Naive thymus-derived CD4-positive, alpha-beta T cell (primary cell): ENCODE results near the gene SPAG16. TPM values are rescaled to one million over a fixed set of nuclear protein-coding genes. Genes with fewer than 3 reads are reported as not detected.

ENCODE experiments used
- ATAC-seq: fragments of 150-1000 bp; cut with Tn5 transposase; 2 replicates; pipeline ENCODE4 v1.10.0; 2021; ENCODE audit warnings: mild to moderate bottlenecking, moderate library complexity
- CTCF ChIA-PET: fragments of 350-600 bp; sonication (Branson Sonifier 250); formaldehyde crosslinking; loops from one replicate; lab custom pipeline; 2021; ENCODE audit warnings: antibody characterized with exemption; lab: Charles Lee
- POLR2A ChIA-PET: fragments of 350-600 bp; sonication (Branson Sonifier 250); formaldehyde crosslinking; loops from one replicate; lab custom pipeline; 2021; ENCODE audit warnings: antibody characterized with exemption, inconsistent platforms; lab: Charles Lee
- DNase-seq, 9 donors: peaks; one replicate each; pipeline versions ENCODE4 v3.0.0 to v3.0.0-alpha.2; 2020 to 2022; ENCODE audit warnings: mixed read lengths in 1 of 9
- H3K27ac ChIP-seq: one replicate; pipeline ENCODE4 v1.7.0; 2013; ENCODE audit warnings: mild to moderate bottlenecking, low read depth, low read length, moderate library complexity
- H3K27me3 ChIP-seq, 2 donors: one replicate each; pipeline ENCODE4 v1.7.0; 2013; ENCODE audit warnings: low read length in 2 of 2, mild to moderate bottlenecking in 2 of 2, moderate library complexity in 2 of 2; ENCODE audit not compliant: control insufficient read depth in 2 of 2, insufficient read depth in 2 of 2
- H3K36me3 ChIP-seq, 3 experiments: 1 replicate in 2 of 3; 2 replicates in 1 of 3; pipeline ENCODE4 v1.7.0; 2013; ENCODE audit warnings: low read length in 3 of 3, mild to moderate bottlenecking in 3 of 3, moderate library complexity in 1 of 3; ENCODE audit not compliant: insufficient read depth in 3 of 3, control insufficient read depth in 2 of 3
- H3K4me1 ChIP-seq, 2 donors: one replicate each; pipeline ENCODE4 v1.7.0; 2013; ENCODE audit warnings: low read length in 2 of 2, mild to moderate bottlenecking in 2 of 2, moderate library complexity in 1 of 2; ENCODE audit not compliant: control insufficient read depth in 2 of 2, insufficient read depth in 2 of 2
- H3K4me3 ChIP-seq: 2 replicates; pipeline ENCODE4 v1.7.0; 2013; ENCODE audit warnings: mild to moderate bottlenecking, low read length
- H3K9me3 ChIP-seq, 3 experiments: 1 replicate in 2 of 3; 2 replicates in 1 of 3; pipeline ENCODE4 v1.7.0; 2013; ENCODE audit warnings: low read length in 3 of 3; ENCODE audit not compliant: control insufficient read depth in 2 of 3
- H3K27ac Mint-ChIP-seq, 9 donors: one replicate each; pipeline ENCODE4 v1.8.0; 2020 to 2022; ENCODE audit warnings: mixed read lengths in 9 of 9, mild to moderate bottlenecking in 8 of 9, moderate library complexity in 5 of 9, inconsistent platforms in 2 of 9
- H3K27me3 Mint-ChIP-seq, 5 donors: one replicate each; pipeline ENCODE4 v1.8.0; 2021 to 2022; ENCODE audit warnings: mixed read lengths in 5 of 5, mild to moderate bottlenecking in 1 of 5
- H3K36me3 Mint-ChIP-seq, 5 donors: one replicate each; pipeline ENCODE4 v1.8.0; 2020 to 2022; ENCODE audit warnings: mixed read lengths in 5 of 5, mild to moderate bottlenecking in 3 of 5, inconsistent platforms in 1 of 5
- H3K4me1 Mint-ChIP-seq, 7 donors: one replicate each; pipeline ENCODE4 v1.8.0; 2020 to 2022; ENCODE audit warnings: mixed read lengths in 7 of 7, mild to moderate bottlenecking in 3 of 7, inconsistent platforms in 1 of 7
- H3K4me3 Mint-ChIP-seq, 10 donors: one replicate each; pipeline ENCODE4 v1.8.0; 2020 to 2022; ENCODE audit warnings: mild to moderate bottlenecking in 10 of 10, mixed read lengths in 10 of 10, moderate library complexity in 6 of 10, inconsistent platforms in 2 of 10
- H3K9me3 Mint-ChIP-seq, 11 donors: one replicate each; pipeline ENCODE4 v1.8.0; 2020 to 2022; ENCODE audit warnings: mixed read lengths in 11 of 11, mild to moderate bottlenecking in 4 of 11, inconsistent platforms in 1 of 11, moderate library complexity in 1 of 11
- intact Hi-C, 2 donors: fragments of 100-400 bp; cut with micrococcal nuclease; formaldehyde crosslinking; loops; one replicate each; pipeline ENCODE4 v1.15.1; 2023
- polyA plus RNA-seq, 2 donors: library from polyadenylated mRNA; unstranded; fragments of 300-500 nt; fragmentation: Illumina TruSeq; gene quantifications; one replicate each; pipeline ENCODE4 v1.2.3, GENCODE V29; 2021
- total RNA-seq, 6 experiments: library from RNA in 5 of 6; stranded (reverse) in 5 of 6; gene quantifications; 1 replicate in 5 of 6; 2 replicates in 1 of 6; pipeline ENCODE4 v1.2.3 and lab custom pipeline; 2021 to 2026

The SPAG16 gene
- total and polyA plus RNA-seq, 7 experiments from 2014 or later = 4.7 to 20.2 (median 7.4) TPM

DNA sequence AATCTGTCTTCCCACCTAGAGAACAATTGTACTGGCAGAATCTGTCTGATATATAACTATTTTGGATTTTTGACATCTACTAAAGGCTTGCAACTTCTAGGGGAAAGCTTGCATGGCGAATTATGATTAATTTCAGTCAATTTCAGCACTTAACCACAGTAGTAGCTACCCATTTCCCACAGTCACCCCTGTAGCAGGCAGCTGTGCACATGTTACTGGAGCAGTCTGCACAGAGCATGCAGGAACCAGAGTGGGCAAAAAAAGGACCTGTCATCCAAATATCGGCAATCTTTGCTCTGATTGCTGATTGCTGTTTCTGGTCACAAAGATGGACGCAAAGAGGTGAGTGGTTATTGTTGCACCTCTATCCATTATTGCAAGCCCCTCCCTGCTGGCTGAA, 473.3 kb downstream of the SPAG16 start:
- ChIA-PET CTCF (no interaction called here), POLR2A (no interaction called here)
- DNase-seq (no peak), ATAC-seq (no peak)
- Mint-ChIP-seq H3K4me1 (no peaks in the 10 kb centered on the region), H3K4me3 (no peak overlapping the region), H3K27me3 (no peaks in the 10 kb centered on the region), H3K9me3 (peaks cover 0 to 6% (median 0%) of the 10 kb centered on the region in 11 donors), H3K36me3 (no peaks in the 10 kb centered on the region), H3K27ac (no peak overlapping the region)
- H3K27me3 ChIP-seq = no peaks in the 10 kb centered on the region
- no peaks in the 10 kb centered on the region for H3K36me3 ChIP-seq
- no peak overlapping the region for H3K4me3 ChIP-seq
- intact Hi-C loops = no loop called here
- no peaks in the 10 kb centered on the region for H3K4me1 ChIP-seq
- H3K9me3 ChIP-seq = no peaks in the 10 kb centered on the region
- no peak overlapping the region for H3K27ac ChIP-seq

GRCh38 chr2:213763354-213763753, 479.1 kb downstream of the SPAG16 start:
- Mint-ChIP-seq H3K27ac (no peak overlapping the region), H3K4me1 (no peaks in the 10 kb centered on the region), H3K4me3 (no peak overlapping the region), H3K9me3 (peaks cover 0 to 6% (median 0%) of the 10 kb centered on the region in 11 donors), H3K27me3 (no peaks in the 10 kb centered on the region), H3K36me3 (no peaks in the 10 kb centered on the region)
- Histone ChIP-seq H3K4me3 (no peak overlapping the region), H3K4me1 (no peaks in the 10 kb centered on the region), H3K27ac (no peak overlapping the region), H3K27me3 (no peaks in the 10 kb centered on the region), H3K36me3 (no peaks in the 10 kb centered on the region), H3K9me3 (no peaks in the 10 kb centered on the region)
- intact Hi-C loops = no loop called here
- no peak for ATAC-seq
- CTCF ChIA-PET = no interaction called here
- DNase-seq = no peak
- POLR2A ChIA-PET = no interaction called here

GRCh38 chr2:213763963-213764362, 479.7 kb downstream of the SPAG16 start:
- no peaks in the 10 kb centered on the region for H3K27me3 Mint-ChIP-seq
- ATAC-seq (no peak), DNase-seq (no peak)
- no peaks in the 10 kb centered on the region for H3K36me3 Mint-ChIP-seq
- H3K27ac Mint-ChIP-seq = no peak overlapping the region
- H3K9me3 Mint-ChIP-seq = peaks cover 0 to 6% (median 0%) of the 10 kb centered on the region in 11 donors
- H3K9me3 ChIP-seq = no peaks in the 10 kb centered on the region
- H3K27ac ChIP-seq = no peak overlapping the region
- ChIA-PET CTCF (no interaction called here), POLR2A (no interaction called here)
- H3K4me1 Mint-ChIP-seq = no peaks in the 10 kb centered on the region
- no peak overlapping the region for H3K4me3 ChIP-seq
- H3K36me3 ChIP-seq = no peaks in the 10 kb centered on the region
- intact Hi-C loops = no loop called here
- H3K27me3 ChIP-seq = no peaks in the 10 kb centered on the region
- H3K4me3 Mint-ChIP-seq = no peak overlapping the region
- H3K4me1 ChIP-seq = no peaks in the 10 kb centered on the region

- intact Hi-C loops = no loop called here
- H3K27ac ChIP-seq = no peak overlapping the region
- Mint-ChIP-seq H3K4me1 (no peaks in the 10 kb centered on the region), H3K27me3 (no peaks in the 10 kb centered on the region), H3K9me3 (peaks cover 0 to 6% (median 0%) of the 10 kb centered on the region in 11 donors), H3K27ac (no peak overlapping the region), H3K36me3 (no peaks in the 10 kb centered on the region), H3K4me3 (no peak overlapping the region)
- H3K4me3 ChIP-seq = no peak overlapping the region
- ChIA-PET POLR2A (no interaction called here), CTCF (no interaction called here)
- H3K4me1 ChIP-seq = no peaks in the 10 kb centered on the region
- no peaks in the 10 kb centered on the region for H3K9me3 ChIP-seq
- H3K36me3 ChIP-seq = no peaks in the 10 kb centered on the region
- DNase-seq (no peak), ATAC-seq (no peak)
- H3K27me3 ChIP-seq = no peaks in the 10 kb centered on the region
Observed at GRCh38 chr2:213764849-213765248, 480.6 kb downstream of the SPAG16 start.

DNA sequence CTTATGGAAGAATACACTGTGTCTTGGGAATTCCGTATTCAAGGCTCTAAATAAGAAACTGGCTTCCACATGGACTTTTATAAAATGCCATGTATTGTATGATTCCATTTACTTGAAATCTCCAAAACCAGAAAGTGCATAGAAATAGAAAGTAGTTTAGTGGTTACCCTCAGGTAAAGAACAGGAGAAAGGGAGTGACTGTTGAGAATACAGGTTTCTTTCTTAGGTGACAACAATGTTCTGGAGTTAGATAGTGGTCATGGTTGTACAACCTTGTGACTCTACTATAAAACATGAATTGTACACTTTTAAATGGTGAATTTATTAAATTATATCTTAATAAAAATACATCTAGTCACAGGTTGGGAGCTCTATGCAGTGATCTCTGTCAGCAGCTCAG, 481.8 kb downstream of the SPAG16 start:
- Histone ChIP-seq H3K4me3 (no peak overlapping the region), H3K27ac (no peak overlapping the region), H3K36me3 (no peaks in the 10 kb centered on the region), H3K27me3 (no peaks in the 10 kb centered on the region), H3K9me3 (no peaks in the 10 kb centered on the region), H3K4me1 (no peaks in the 10 kb centered on the region)
- DNase-seq (no peak), ATAC-seq (no peak)
- Mint-ChIP-seq H3K4me1 (no peaks in the 10 kb centered on the region), H3K36me3 (no peaks in the 10 kb centered on the region), H3K27me3 (no peaks in the 10 kb centered on the region), H3K4me3 (no peak overlapping the region), H3K27ac (no peak overlapping the region), H3K9me3 (peaks cover 0 to 3% (median 0%) of the 10 kb centered on the region in 11 donors)
- ChIA-PET CTCF (no interaction called here), POLR2A (no interaction called here)
- intact Hi-C loops = no loop called here

DNA sequence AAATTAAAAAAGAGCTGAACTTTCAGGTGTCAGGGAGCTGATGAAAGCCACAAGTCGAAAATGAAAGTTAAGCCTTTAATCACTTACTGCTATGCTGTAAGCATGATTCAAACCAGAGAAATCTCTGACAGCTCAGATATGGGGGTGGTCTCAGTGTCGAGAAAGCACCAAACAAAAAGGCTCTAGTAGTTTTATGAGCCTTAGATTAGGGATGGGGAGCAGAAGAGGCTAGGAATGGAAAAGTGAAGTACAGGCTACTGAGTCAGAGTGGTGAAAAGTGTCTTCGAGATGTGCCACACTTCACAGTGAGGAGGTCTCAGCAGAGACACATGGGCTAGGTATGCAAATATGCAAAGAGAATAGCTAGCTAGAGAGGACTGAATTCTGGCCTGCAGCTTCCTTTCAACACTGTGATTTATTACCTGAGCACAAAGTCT, 482.2 kb downstream of the SPAG16 start:
- no peaks in the 10 kb centered on the region for H3K27me3 Mint-ChIP-seq
- H3K36me3 ChIP-seq = no peaks in the 10 kb centered on the region
- H3K27ac ChIP-seq = no peak overlapping the region
- H3K9me3 ChIP-seq = no peaks in the 10 kb centered on the region
- H3K27me3 ChIP-seq = no peaks in the 10 kb centered on the region
- intact Hi-C loops = no loop called here
- H3K4me3 Mint-ChIP-seq = no peak overlapping the region
- DNase-seq (no peak), ATAC-seq (no peak)
- no peak overlapping the region for H3K27ac Mint-ChIP-seq
- ChIA-PET CTCF (no interaction called here), POLR2A (no interaction called here)
- H3K9me3 Mint-ChIP-seq = no peaks in the 10 kb centered on the region
- H3K4me1 ChIP-seq = no peaks in the 10 kb centered on the region
- no peaks in the 10 kb centered on the region for H3K4me1 Mint-ChIP-seq
- no peaks in the 10 kb centered on the region for H3K36me3 Mint-ChIP-seq
- H3K4me3 ChIP-seq = no peak overlapping the region

GRCh38 chr2:213787869-213788268, 503.6 kb downstream of the SPAG16 start:
- Histone ChIP-seq H3K4me3 (no peak overlapping the region), H3K27me3 (no peaks in the 10 kb centered on the region), H3K36me3 (no peaks in the 10 kb centered on the region), H3K9me3 (no peaks in the 10 kb centered on the region), H3K27ac (no peak overlapping the region), H3K4me1 (no peaks in the 10 kb centered on the region)
- Mint-ChIP-seq H3K36me3 (no peaks in the 10 kb centered on the region), H3K27me3 (no peaks in the 10 kb centered on the region), H3K4me1 (no peaks in the 10 kb centered on the region), H3K27ac (no peak overlapping the region), H3K9me3 (no peaks in the 10 kb centered on the region), H3K4me3 (no peak overlapping the region)
- no peak for DNase-seq
- ChIA-PET POLR2A (no interaction called here), CTCF (interaction anchor here (0.5 kb wide), 1 partner anchor 52 kb away, joined by 3 read pairs; no protein-coding TSS in a partner anchor)
- no peak for ATAC-seq
- intact Hi-C loops = no loop called here
